Measurements from ENCODE around the gene CLCN7.
"Not testable (repeated sequence)": the region's sequence is repeated elsewhere in the genome, so short reads cannot be mapped to it uniquely, and the experiment has no call there.

DNA sequence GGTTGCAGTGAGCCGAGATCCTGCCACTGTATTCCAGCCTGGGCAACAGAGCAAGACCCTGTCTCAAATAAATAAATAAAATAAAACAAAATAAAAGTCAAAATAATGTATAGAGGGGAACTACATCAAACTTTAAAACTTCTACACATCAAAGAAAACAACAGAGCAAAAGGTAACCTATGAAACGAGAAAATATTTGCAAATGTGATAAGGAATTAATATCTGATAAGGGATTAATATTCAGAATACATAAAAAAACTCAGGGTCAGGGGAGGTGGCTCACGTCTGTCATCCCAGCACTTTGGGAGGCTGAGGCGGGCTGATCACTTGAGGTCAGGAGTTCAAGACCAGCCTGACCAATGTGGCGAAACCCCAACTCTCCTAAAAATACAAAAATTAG, 5.7 kb downstream of the CLCN7 start:
- TF ChIP-seq POLR2A, CTCF (IDR thresholded peaks at IDR 0.05): not testable (repeated sequence)
